IMR-90 (cell line): ENCODE measurements around the gene GALNT9.

ENCODE experiments used
- CEBPB ChIP-seq: IDR thresholded peaks from 2 replicates; pipeline ENCODE4 v1.6.1; 2012; ENCODE audit warnings: low read depth, low read length, improper control_type of control experiment
- CTCF ChIP-seq: conservative IDR thresholded peaks from 2 replicates; pipeline ENCODE4 v1.5.1; 2012; ENCODE audit warnings: mild to moderate bottlenecking, low read depth, low read length, improper control_type of control experiment
- ELK1 ChIP-seq: fragments of 150-350 bp; IDR thresholded peaks from 2 replicates; pipeline ENCODE4 v1.6.1; 2016; ENCODE audit warnings: low read depth, mild to moderate bottlenecking, low read length, moderate library complexity, borderline replicate concordance
- MAFK ChIP-seq: IDR thresholded peaks from 2 replicates; pipeline ENCODE4 v1.6.1; 2012; ENCODE audit warnings: low read depth, low read length, improper control_type of control experiment
- MXI1 ChIP-seq: IDR thresholded peaks from 2 replicates; pipeline ENCODE4 v1.6.1; 2012; ENCODE audit warnings: low read depth, mild to moderate bottlenecking, low read length, moderate library complexity, borderline replicate concordance
- POLR2A ChIP-seq: IDR thresholded peaks from 2 replicates; pipeline ENCODE4 v1.6.1; 2012; ENCODE audit warnings: mild to moderate bottlenecking, low read depth, low read length
- RAD21 ChIP-seq: IDR thresholded peaks from 2 replicates; pipeline ENCODE4 v1.6.1; 2012; ENCODE audit warnings: low read length, improper control_type of control experiment
- RFX5 ChIP-seq: IDR thresholded peaks from 2 replicates; pipeline ENCODE4 v1.8.0; 2012; ENCODE audit warnings: low read depth, mild to moderate bottlenecking, low read length, moderate library complexity
- SMC3 ChIP-seq: fragments of 150-350 bp; IDR thresholded peaks from 2 replicates; pipeline ENCODE4 v1.6.1; 2016; ENCODE audit warnings: low read depth, mild to moderate bottlenecking, antibody characterized with exemption, low read length, moderate library complexity

- no peak for TF ChIP-seq CTCF
- no peak for TF ChIP-seq CEBPB
- TF ChIP-seq POLR2A, result no peak
- no peak for TF ChIP-seq RFX5
- no peak for TF ChIP-seq RAD21
- TF ChIP-seq MAFK, result no peak
- no peak for TF ChIP-seq SMC3
- no peak for TF ChIP-seq ELK1
- TF ChIP-seq MXI1, result no peak
Observed at GRCh38 chr12:132257206-132257954, 72.0 kb downstream of the GALNT9 start.
